OCI-LY7 (cell line): ENCODE results near the gene SNX27. TPM values are rescaled to one million over a fixed set of nuclear protein-coding genes. Genes with fewer than 3 reads are reported as not detected.

Experiments
- BruUV-seq: library from RNA; stranded (reverse); fragments of 400-500 nt; replicated peaks from 2 replicates; lab custom pipeline; 2021; lab: Mats Ljungman, UMichigan
- CTCF ChIA-PET: fragments of 300-600 bp; sonication (Branson Sonifier 250); formaldehyde crosslinking; loops from one replicate; lab custom pipeline; 2022; ENCODE audit warnings: antibody characterized with exemption; ENCODE audit not compliant: unreplicated experiment; lab: Charles Lee
- POLR2A ChIA-PET: fragments of 300-600 bp; sonication (Branson Sonifier 250); formaldehyde crosslinking; loops from one replicate; lab custom pipeline; 2022; ENCODE audit warnings: antibody characterized with exemption; lab: Charles Lee
- DNase-seq: peaks from one replicate; pipeline ENCODE4 v3.0.0-alpha.2; 2015; ENCODE audit warnings: low spot score
- H2AFZ ChIP-seq: fragments of 200-600 bp; sonication (generic), shearing (Covaris generic); 2 replicates; pipeline ENCODE4 v1.6.1; 2014; ENCODE audit warnings: mild to moderate bottlenecking, antibody characterized with exemption, low read length, moderate library complexity
- H3K27ac ChIP-seq: fragments of 200-600 bp; sonication (generic); 2 replicates; pipeline ENCODE4 v1.5.1; 2014; ENCODE audit warnings: mixed run types, low read depth, mild to moderate bottlenecking, moderate library complexity, low read length, inconsistent platforms; ENCODE audit not compliant: poor library complexity, severe bottlenecking
- H3K36me3 ChIP-seq: fragments of 200-600 bp; sonication (generic); 2 replicates; pipeline ENCODE4 v1.6.1; 2014; ENCODE audit warnings: mild to moderate bottlenecking, antibody characterized with exemption, low read length, moderate library complexity, mixed read lengths; ENCODE audit not compliant: insufficient read depth
- H3K4me1 ChIP-seq: fragments of 200-600 bp; sonication (generic); 2 replicates; pipeline ENCODE4 v1.5.1; 2014; ENCODE audit warnings: mild to moderate bottlenecking, low read length; ENCODE audit not compliant: insufficient read depth, poor library complexity, severe bottlenecking
- H3K4me2 ChIP-seq: fragments of 200-600 bp; sonication (generic); 2 replicates; pipeline ENCODE4 v1.6.1; 2014; ENCODE audit warnings: mild to moderate bottlenecking, low read length
- H3K4me3 ChIP-seq: fragments of 200-600 bp; sonication (generic); 2 replicates; pipeline ENCODE4 v1.5.1; 2014; ENCODE audit warnings: mild to moderate bottlenecking, low read depth, low read length; ENCODE audit not compliant: poor library complexity, severe bottlenecking
- H3K79me2 ChIP-seq: fragments of 200-600 bp; sonication (generic); 2 replicates; pipeline ENCODE4 v1.6.1; 2016; ENCODE audit warnings: low read depth, mild to moderate bottlenecking, low read length, moderate library complexity, mixed read lengths; ENCODE audit not compliant: insufficient read depth
- H3K9me2 ChIP-seq: fragments of 200-600 bp; sonication (generic); 2 replicates; pipeline ENCODE4 v1.6.1; 2016; ENCODE audit warnings: mild to moderate bottlenecking, low read length, mixed read lengths; ENCODE audit not compliant: insufficient read depth
- H3K9me3 ChIP-seq: fragments of 200-600 bp; sonication (generic); 2 replicates; pipeline ENCODE4 v1.6.1; 2014; ENCODE audit warnings: mild to moderate bottlenecking, mixed run types, low read length, mixed read lengths
- H4K20me1 ChIP-seq: fragments of 200-600 bp; sonication (generic); 2 replicates; pipeline ENCODE4 v1.6.1; 2014; ENCODE audit warnings: mild to moderate bottlenecking, antibody characterized with exemption, low read length, moderate library complexity, mixed read lengths; ENCODE audit not compliant: insufficient read depth
- CTCF ChIP-seq: fragments of 200-600 bp; sonication (generic); conservative IDR thresholded peaks from 2 replicates; pipeline ENCODE4 v1.5.1; 2014; ENCODE audit warnings: mild to moderate bottlenecking, antibody characterized with exemption, low read length, moderate library complexity, mixed read lengths
- EZH2phosphoT487 ChIP-seq: fragments of 200-600 bp; sonication (generic); IDR thresholded peaks from 2 replicates; pipeline ENCODE4 v1.6.1; 2018; ENCODE audit warnings: low read depth, borderline replicate concordance, mild to moderate bottlenecking, mixed run types, antibody characterized with exemption, low read length, moderate library complexity, mixed read lengths
- intact Hi-C: fragments of 100-400 bp; cut with micrococcal nuclease; formaldehyde crosslinking; loops from one replicate; pipeline ENCODE4 v1.10.0; 2022; ENCODE audit not compliant: unreplicated experiment
- total RNA-seq, 2 experiments: library from RNA; depleted of rRNA in 1 of 2; stranded (reverse); fragments of >200 nt in 1 of 2; shearing (Covaris generic) in 1 of 2; gene quantifications; 2 replicates each; pipeline ENCODE4 v1.2.3, GENCODE V29; 2014 to 2022

Gene SNX27
- total RNA-seq, 2 experiments from 2014 or later = 16.4 to 32.0 TPM

GRCh38 chr1:151706464-151707415, 94.9 kb downstream of the SNX27 start:
- TF ChIP-seq EZH2phosphoT487 (no peak), CTCF (no peak)
- H3K4me3 ChIP-seq = no peak overlapping the region
- ChIA-PET POLR2A (no interaction called here), CTCF (no interaction called here)
- BruUV-seq = no TSS peak
- no peaks in the 10 kb centered on the region for H3K9me2 ChIP-seq
- H4K20me1 ChIP-seq = no peaks in the 10 kb centered on the region
- intact Hi-C loops = no loop called here
- H3K9me3 ChIP-seq = no peaks in the 10 kb centered on the region
- no peaks in the 10 kb centered on the region for H3K79me2 ChIP-seq
- no peaks in the 10 kb centered on the region for H3K36me3 ChIP-seq
- H2AFZ ChIP-seq = no peak overlapping the region
- H3K4me2 ChIP-seq = no peak overlapping the region
- no peak for DNase-seq
- no peaks in the 10 kb centered on the region for H3K4me1 ChIP-seq
- no peak overlapping the region for H3K27ac ChIP-seq

GRCh38 chr1:151707541-151708065, 95.8 kb downstream of the SNX27 start:
- H3K9me3 ChIP-seq = no peaks in the 10 kb centered on the region
- no peaks in the 10 kb centered on the region for H3K79me2 ChIP-seq
- no peaks in the 10 kb centered on the region for H3K9me2 ChIP-seq
- H4K20me1 ChIP-seq = no peaks in the 10 kb centered on the region
- no peak for TF ChIP-seq CTCF
- TF ChIP-seq EZH2phosphoT487 = no peak
- H3K4me2 ChIP-seq = no peak overlapping the region
- intact Hi-C loops = no loop called here
- no peak overlapping the region for H3K27ac ChIP-seq
- no peaks in the 10 kb centered on the region for H3K36me3 ChIP-seq
- no peak overlapping the region for H3K4me3 ChIP-seq
- CTCF ChIA-PET = no interaction called here
- BruUV-seq = no TSS peak
- no peak overlapping the region for H2AFZ ChIP-seq
- H3K4me1 ChIP-seq = no peaks in the 10 kb centered on the region
- no peak for DNase-seq
- POLR2A ChIA-PET = no interaction called here

- no peak for TF ChIP-seq CTCF
- TF ChIP-seq EZH2phosphoT487 = no peak
- Histone ChIP-seq H3K4me1 (no peaks in the 10 kb centered on the region), H3K27ac (no peak overlapping the region), H3K9me2 (no peaks in the 10 kb centered on the region), H3K4me2 (no peak overlapping the region), H2AFZ (no peak overlapping the region), H3K4me3 (no peak overlapping the region), H4K20me1 (no peaks in the 10 kb centered on the region), H3K9me3 (no peaks in the 10 kb centered on the region), H3K36me3 (no peaks in the 10 kb centered on the region), H3K79me2 (no peaks in the 10 kb centered on the region)
- no peak for DNase-seq
- CTCF ChIA-PET = no interaction called here
- BruUV-seq = no TSS peak
- POLR2A ChIA-PET = no interaction called here
- intact Hi-C loops = no loop called here
Observed at GRCh38 chr1:151708891-151709290, 97.0 kb downstream of the SNX27 start.
